Hepatocyte (in vitro differentiated cells): Measurements from ENCODE around the gene NRG3. TPM values are rescaled to one million over a fixed set of nuclear protein-coding genes. Genes with fewer than 3 reads are reported as not detected.

Experiments used
- DNase-seq: peaks from one replicate; pipeline ENCODE4 v3.0.0-alpha.2; 2016; ENCODE audit warnings: low spot score
- H2AFZ ChIP-seq: fragments of 200-600 bp; sonication (generic); 2 replicates; pipeline ENCODE4 v1.6.0; 2016; ENCODE audit warnings: antibody characterized with exemption, mild to moderate bottlenecking
- H3K27ac ChIP-seq: fragments of 200-600 bp; sonication (generic); 2 replicates; pipeline ENCODE4 v1.5.1; 2016; ENCODE audit warnings: mild to moderate bottlenecking
- H3K27me3 ChIP-seq: fragments of 200-600 bp; sonication (generic); 2 replicates; pipeline ENCODE4 v1.6.1; 2016
- H3K36me3 ChIP-seq: fragments of 200-600 bp; sonication (generic); replicated peaks from 2 replicates; pipeline ENCODE4 v1.5.1; 2016; ENCODE audit warnings: low read depth; ENCODE audit not compliant: insufficient read depth
- H3K4me1 ChIP-seq: fragments of 200-600 bp; sonication (generic); 2 replicates; pipeline ENCODE4 v1.5.1; 2016; ENCODE audit warnings: mild to moderate bottlenecking, moderate library complexity; ENCODE audit not compliant: insufficient read depth
- H3K4me2 ChIP-seq: fragments of 200-600 bp; sonication (generic); 2 replicates; pipeline ENCODE4 v1.6.0; 2016
- H3K4me3 ChIP-seq: fragments of 200-600 bp; sonication (generic); 2 replicates; pipeline ENCODE4 v1.5.1; 2016; ENCODE audit warnings: mild to moderate bottlenecking
- H3K79me2 ChIP-seq: fragments of 200-600 bp; sonication (generic); 2 replicates; pipeline ENCODE4 v1.6.0; 2017; ENCODE audit warnings: mild to moderate bottlenecking
- H3K9me2 ChIP-seq: fragments of 200-600 bp; sonication (generic); replicated peaks from 2 replicates; pipeline ENCODE4 v1.6.0; 2017; ENCODE audit warnings: mild to moderate bottlenecking; ENCODE audit not compliant: insufficient read depth
- H3K9me3 ChIP-seq: fragments of 200-600 bp; sonication (generic); 2 replicates; pipeline ENCODE4 v1.5.1; 2016; ENCODE audit warnings: low read depth, mild to moderate bottlenecking
- H4K20me1 ChIP-seq: fragments of 200-600 bp; sonication (generic); 2 replicates; pipeline ENCODE4 v1.6.0; 2016; ENCODE audit warnings: mild to moderate bottlenecking; ENCODE audit not compliant: insufficient read depth, poor library complexity, severe bottlenecking
- EZH2 ChIP-seq: fragments of 200-600 bp; sonication (generic); IDR thresholded peaks from 2 replicates; pipeline ENCODE4 v1.6.1; 2016; ENCODE audit warnings: antibody characterized with exemption, mild to moderate bottlenecking, borderline replicate concordance
- EZH2phosphoT487 ChIP-seq: fragments of 200-600 bp; sonication (generic); IDR thresholded peaks from one replicate; pipeline ENCODE4 v1.6.1; 2018; ENCODE audit warnings: antibody characterized with exemption, mild to moderate bottlenecking, low read depth, moderate library complexity; ENCODE audit not compliant: unreplicated experiment, severe bottlenecking
- WGBS: methylation state at CpG from one replicate; pipeline ENCODE4 v1.1.6; 2016; ENCODE audit warnings: low lambda C conversion rate; ENCODE audit errors: missing lambda C conversion rate; 5-methylcytosine and 5-hydroxymethylcytosine counted together
- polyA plus RNA-seq: library from polyadenylated mRNA; unstranded; fragments of >200 nt; fragmentation: Nextera tagmentation; extraction: Ambion mirVana; gene quantifications from 2 replicates; pipeline ENCODE4 v1.2.1, GENCODE V29; 2016
- total RNA-seq: library from RNA; depleted of rRNA; stranded (reverse); fragments of >200 nt; gene quantifications from 2 replicates; pipeline ENCODE4 v1.2.3, GENCODE V29; 2014
- TF ChIP-seq, protein P1 (sequence below): fragments of 200-600 bp; sonication (generic); IDR thresholded peaks from 2 replicates; pipeline ENCODE4 v1.5.1; 2016; ENCODE audit warnings: antibody characterized with exemption, mild to moderate bottlenecking; ENCODE audit not compliant: poor library complexity

Gene NRG3
- total and polyA plus RNA-seq, 2 experiments from 2014 or later: 0.57 to 2.0 TPM

DNA sequence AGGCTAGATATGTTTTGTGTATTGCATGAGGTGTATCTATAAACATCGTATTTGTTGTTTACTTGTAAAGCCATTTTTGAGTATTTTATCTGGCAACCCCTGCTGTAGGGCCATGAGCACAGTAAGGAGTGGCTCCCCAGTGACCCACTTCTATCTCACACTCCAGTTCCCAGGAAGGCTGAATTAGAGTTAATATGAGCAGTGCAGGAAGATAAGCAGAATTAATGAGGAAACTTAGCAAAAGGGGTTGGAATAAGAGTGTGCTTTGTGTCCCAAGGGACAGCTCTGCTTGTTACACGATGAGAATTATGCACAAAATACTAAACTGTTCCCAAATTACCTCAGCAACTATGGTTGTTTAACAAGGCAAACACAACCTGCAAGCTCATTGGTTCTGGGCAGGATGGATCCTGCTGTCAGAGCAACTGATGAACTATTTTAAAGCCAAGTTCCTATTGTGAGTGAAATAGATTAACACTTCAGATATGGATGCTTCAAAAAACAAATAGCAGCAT, 1005.8 kb downstream of the NRG3 start:
- H4K20me1 ChIP-seq: no peaks in the 10 kb centered on the region
- WGBS: 58% methylated on average over 2 of the region's 2 CpGs
- no peak overlapping the region for H3K4me2 ChIP-seq
- TF ChIP-seq EZH2: no peak
- no peak for TF ChIP-seq EZH2phosphoT487
- TF ChIP-seq, protein P1, sequence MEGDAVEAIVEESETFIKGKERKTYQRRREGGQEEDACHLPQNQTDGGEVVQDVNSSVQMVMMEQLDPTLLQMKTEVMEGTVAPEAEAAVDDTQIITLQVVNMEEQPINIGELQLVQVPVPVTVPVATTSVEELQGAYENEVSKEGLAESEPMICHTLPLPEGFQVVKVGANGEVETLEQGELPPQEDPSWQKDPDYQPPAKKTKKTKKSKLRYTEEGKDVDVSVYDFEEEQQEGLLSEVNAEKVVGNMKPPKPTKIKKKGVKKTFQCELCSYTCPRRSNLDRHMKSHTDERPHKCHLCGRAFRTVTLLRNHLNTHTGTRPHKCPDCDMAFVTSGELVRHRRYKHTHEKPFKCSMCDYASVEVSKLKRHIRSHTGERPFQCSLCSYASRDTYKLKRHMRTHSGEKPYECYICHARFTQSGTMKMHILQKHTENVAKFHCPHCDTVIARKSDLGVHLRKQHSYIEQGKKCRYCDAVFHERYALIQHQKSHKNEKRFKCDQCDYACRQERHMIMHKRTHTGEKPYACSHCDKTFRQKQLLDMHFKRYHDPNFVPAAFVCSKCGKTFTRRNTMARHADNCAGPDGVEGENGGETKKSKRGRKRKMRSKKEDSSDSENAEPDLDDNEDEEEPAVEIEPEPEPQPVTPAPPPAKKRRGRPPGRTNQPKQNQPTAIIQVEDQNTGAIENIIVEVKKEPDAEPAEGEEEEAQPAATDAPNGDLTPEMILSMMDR: no peak
- no peaks in the 10 kb centered on the region for H3K79me2 ChIP-seq
- H3K9me3 ChIP-seq: no peaks in the 10 kb centered on the region
- no peak overlapping the region for H3K4me3 ChIP-seq
- H3K36me3 ChIP-seq: no peaks in the 10 kb centered on the region
- H3K27ac ChIP-seq: no peak overlapping the region
- DNase-seq: no peak
- no peaks in the 10 kb centered on the region for H3K9me2 ChIP-seq
- H2AFZ ChIP-seq: no peak overlapping the region
- no peaks in the 10 kb centered on the region for H3K4me1 ChIP-seq
- no peaks in the 10 kb centered on the region for H3K27me3 ChIP-seq

DNA sequence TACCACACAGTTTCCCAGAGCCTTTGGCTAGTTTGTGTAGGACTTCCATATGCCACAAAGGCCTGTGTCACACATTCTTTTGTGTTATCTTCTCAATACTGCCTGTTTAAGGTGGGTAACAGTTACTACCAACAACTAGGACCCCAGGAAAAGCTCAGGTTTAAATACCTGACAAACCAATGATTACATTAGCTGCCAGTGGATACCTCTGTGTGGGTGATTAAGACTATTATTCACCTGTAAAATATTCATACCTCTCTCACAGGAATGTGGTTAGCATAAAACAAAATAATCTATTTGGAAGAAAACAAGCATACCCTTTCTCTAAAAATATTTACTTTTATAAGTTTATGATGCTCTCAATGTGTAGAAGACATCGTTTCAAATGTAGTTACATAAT, 1007.7 kb downstream of the NRG3 start:
- Histone ChIP-seq H3K4me1 (no peaks in the 10 kb centered on the region), H3K4me2 (no peak overlapping the region), H3K4me3 (no peak overlapping the region), H3K79me2 (no peaks in the 10 kb centered on the region), H3K36me3 (no peaks in the 10 kb centered on the region), H4K20me1 (no peaks in the 10 kb centered on the region), H3K27me3 (no peaks in the 10 kb centered on the region), H3K9me3 (no peaks in the 10 kb centered on the region), H3K27ac (no peak overlapping the region), H2AFZ (no peak overlapping the region), H3K9me2 (no peaks in the 10 kb centered on the region)
- 85% methylated on average over 1 of the region's 1 CpG for WGBS
- DNase-seq: no peak
- TF ChIP-seq EZH2 (no peak), EZH2phosphoT487 (no peak)
- TF ChIP-seq, protein P1: no peak

DNA sequence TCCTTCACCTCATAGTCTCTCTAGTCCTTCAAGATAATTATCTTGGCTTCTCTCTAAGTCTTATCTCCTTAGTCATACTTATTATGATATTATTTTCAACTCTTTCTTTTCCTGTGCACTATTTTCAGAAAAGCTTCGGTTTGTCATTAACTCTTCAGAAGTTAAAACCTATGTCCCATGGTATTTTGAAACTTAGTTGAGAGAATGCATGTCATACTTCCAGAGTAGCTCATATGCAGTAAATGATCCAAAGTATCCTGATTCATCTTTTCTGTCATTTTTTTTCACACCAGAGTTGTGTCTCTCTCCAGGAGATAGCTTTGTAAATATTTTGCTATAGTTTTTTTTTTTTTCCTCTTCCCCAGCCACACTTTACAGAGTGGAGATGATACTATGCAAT, 1008.6 kb downstream of the NRG3 start:
- Histone ChIP-seq H3K4me2 (no peak overlapping the region), H3K9me3 (no peaks in the 10 kb centered on the region), H4K20me1 (no peaks in the 10 kb centered on the region), H3K27me3 (no peaks in the 10 kb centered on the region), H3K4me3 (no peak overlapping the region), H3K36me3 (no peaks in the 10 kb centered on the region), H3K4me1 (no peaks in the 10 kb centered on the region), H3K9me2 (no peaks in the 10 kb centered on the region), H2AFZ (no peak overlapping the region), H3K79me2 (no peaks in the 10 kb centered on the region), H3K27ac (no peak overlapping the region)
- WGBS: 81% methylated on average over 1 of the region's 1 CpG
- TF ChIP-seq, protein P1: no peak
- TF ChIP-seq EZH2phosphoT487 (no peak), EZH2 (no peak)
- DNase-seq: no peak

DNA sequence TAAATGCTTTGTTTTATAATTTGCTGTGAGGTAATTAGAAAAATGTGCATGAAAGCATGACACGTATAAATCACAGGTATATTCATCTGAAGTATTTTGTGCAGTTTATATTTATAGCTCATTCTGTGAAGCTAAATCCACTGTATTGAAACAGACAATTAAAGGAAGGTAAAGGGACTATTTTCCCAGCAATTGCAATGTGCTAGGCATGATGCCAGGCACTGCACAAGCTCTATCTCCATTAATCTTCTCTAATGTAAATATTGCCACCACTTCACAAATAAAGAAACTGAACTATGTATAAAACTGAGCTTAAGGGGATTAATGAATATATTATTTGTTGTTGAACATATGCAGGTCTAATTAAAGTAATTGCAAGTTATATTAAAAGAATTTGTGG, 1012.5 kb downstream of the NRG3 start:
- TF ChIP-seq EZH2phosphoT487 (no peak), EZH2 (no peak)
- 68% methylated on average over 1 of the region's 1 CpG for WGBS
- Histone ChIP-seq H3K36me3 (no peaks in the 10 kb centered on the region), H3K27ac (no peak overlapping the region), H2AFZ (no peak overlapping the region), H4K20me1 (no peaks in the 10 kb centered on the region), H3K79me2 (no peaks in the 10 kb centered on the region), H3K4me1 (no peaks in the 10 kb centered on the region), H3K27me3 (no peaks in the 10 kb centered on the region), H3K4me2 (no peak overlapping the region), H3K9me2 (no peaks in the 10 kb centered on the region), H3K9me3 (no peaks in the 10 kb centered on the region), H3K4me3 (no peak overlapping the region)
- no peak for DNase-seq
